Rectal smooth muscle tissue (tissue), 1 donor: ENCODE data around the gene DLG2.

Experiments used
- H3K27ac ChIP-seq: one replicate; pipeline ENCODE4 v1.7.0; 2013; ENCODE audit warnings: low read depth, low read length, inconsistent platforms
- H3K27me3 ChIP-seq: one replicate; pipeline ENCODE4 v1.7.0; 2013; ENCODE audit warnings: low read length; ENCODE audit not compliant: control insufficient read depth, insufficient read depth
- H3K36me3 ChIP-seq: one replicate; pipeline ENCODE4 v1.7.0; 2013; ENCODE audit warnings: low read length; ENCODE audit not compliant: control insufficient read depth, insufficient read depth
- H3K4me1 ChIP-seq: one replicate; pipeline ENCODE4 v1.7.0; 2013; ENCODE audit warnings: low read length; ENCODE audit not compliant: control insufficient read depth, insufficient read depth
- H3K4me3 ChIP-seq: one replicate; pipeline ENCODE4 v1.7.0; 2013; ENCODE audit warnings: low read length
- H3K9ac ChIP-seq: one replicate; pipeline ENCODE4 v1.7.0; 2013; ENCODE audit warnings: low read length

The DLG2 gene

DNA sequence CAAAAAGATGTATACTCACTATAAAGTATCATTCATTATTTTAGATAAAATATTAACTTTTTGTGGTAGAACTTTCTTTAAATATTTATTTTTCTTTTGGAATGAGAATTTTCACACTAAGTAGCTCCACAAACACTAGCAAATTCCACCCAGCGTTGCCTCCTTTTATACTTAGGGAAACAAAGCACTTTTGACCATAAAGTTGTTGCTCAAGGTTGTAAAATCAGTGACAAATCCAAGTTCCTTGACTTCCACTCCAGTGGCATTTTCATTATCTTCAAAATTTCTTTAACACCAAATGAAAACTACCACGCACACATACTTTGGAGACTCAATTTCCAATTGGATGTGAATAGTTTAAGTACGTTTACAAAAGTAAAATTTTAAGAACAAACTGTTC lies 431.2 kb downstream of the DLG2 start:
- H3K36me3 ChIP-seq = no peaks in the 10 kb centered on the region
- H3K4me1 ChIP-seq = no peaks in the 10 kb centered on the region
- no peak overlapping the region for H3K4me3 ChIP-seq
- H3K9ac ChIP-seq = no peak overlapping the region
- H3K27ac ChIP-seq = no peak overlapping the region
- H3K27me3 ChIP-seq = no peaks in the 10 kb centered on the region

DNA sequence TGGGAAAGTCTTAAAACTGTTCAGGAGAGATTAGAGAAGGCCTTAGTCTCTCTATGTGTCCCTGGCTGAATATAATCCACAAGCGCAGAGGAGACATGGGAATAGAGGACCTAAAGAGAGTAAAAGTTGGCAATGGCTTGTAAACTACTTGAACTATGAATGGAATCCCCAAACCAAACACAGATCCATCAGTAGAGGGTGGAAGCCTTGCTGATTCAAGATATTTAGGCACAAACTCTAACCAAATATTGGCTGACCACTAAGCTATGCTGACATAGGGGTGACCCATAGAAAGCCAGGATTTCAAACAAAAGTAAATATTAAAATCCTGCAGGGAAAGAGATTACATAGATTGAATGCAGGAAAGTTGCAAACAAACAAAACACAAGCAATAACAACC lies 439.2 kb downstream of the DLG2 start:
- H3K27me3 ChIP-seq = no peaks in the 10 kb centered on the region
- no peak overlapping the region for H3K9ac ChIP-seq
- H3K27ac ChIP-seq = no peak overlapping the region
- H3K4me1 ChIP-seq = no peaks in the 10 kb centered on the region
- no peaks in the 10 kb centered on the region for H3K36me3 ChIP-seq
- H3K4me3 ChIP-seq = no peak overlapping the region

- Histone ChIP-seq H3K4me3 (no peak overlapping the region), H3K27ac (no peak overlapping the region), H3K27me3 (no peaks in the 10 kb centered on the region), H3K9ac (no peak overlapping the region), H3K4me1 (no peaks in the 10 kb centered on the region), H3K36me3 (no peaks in the 10 kb centered on the region)
Observed at GRCh38 chr11:85184721-85185120, 442.4 kb downstream of the DLG2 start.

GRCh38 chr11:85182441-85183387 lies 444.4 kb downstream of the DLG2 start:
- no peak overlapping the region for H3K27ac ChIP-seq
- H3K4me1 ChIP-seq = no peaks in the 10 kb centered on the region
- no peak overlapping the region for H3K4me3 ChIP-seq
- no peak overlapping the region for H3K9ac ChIP-seq
- H3K27me3 ChIP-seq = no peaks in the 10 kb centered on the region
- no peaks in the 10 kb centered on the region for H3K36me3 ChIP-seq

GRCh38 chr11:85180528-85180927 lies 446.6 kb downstream of the DLG2 start:
- Histone ChIP-seq H3K36me3 (no peaks in the 10 kb centered on the region), H3K27me3 (no peaks in the 10 kb centered on the region), H3K4me3 (no peak overlapping the region), H3K27ac (no peak overlapping the region), H3K9ac (no peak overlapping the region), H3K4me1 (no peaks in the 10 kb centered on the region)

DNA sequence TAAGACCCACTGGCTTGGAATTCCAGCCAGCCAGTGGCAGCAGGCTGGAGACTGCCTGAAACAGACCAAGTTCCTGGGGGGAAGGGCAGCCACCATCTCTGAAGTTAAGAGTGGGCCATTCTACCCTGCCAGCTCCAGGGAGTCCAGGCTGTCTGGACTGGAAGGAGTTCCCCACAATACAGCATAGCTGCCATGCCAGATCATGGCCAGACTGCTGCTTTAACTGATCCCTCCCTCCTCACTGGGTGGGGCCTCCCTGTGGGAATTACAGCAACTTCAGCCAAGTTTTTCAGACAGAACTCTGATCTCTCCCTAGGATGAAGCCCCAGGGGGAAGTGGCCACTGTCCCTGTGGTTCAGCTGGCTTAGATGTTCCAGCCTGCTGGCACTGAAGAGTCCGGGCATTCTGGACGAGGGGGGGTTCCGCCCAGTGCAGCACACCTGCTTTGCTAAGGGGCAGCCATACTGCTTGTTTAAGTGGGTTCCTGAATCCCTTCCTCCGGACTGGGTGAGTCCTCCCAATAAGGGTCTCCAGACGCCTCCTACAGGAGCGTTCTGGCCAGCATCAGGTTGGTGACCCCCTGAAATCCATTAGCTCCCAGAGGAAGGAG lies 455.4 kb downstream of the DLG2 start:
- Histone ChIP-seq H3K4me1 (no peaks in the 10 kb centered on the region), H3K4me3 (no peak overlapping the region), H3K9ac (no peak overlapping the region), H3K36me3 (no peaks in the 10 kb centered on the region), H3K27ac (no peak overlapping the region), H3K27me3 (no peaks in the 10 kb centered on the region)

DNA sequence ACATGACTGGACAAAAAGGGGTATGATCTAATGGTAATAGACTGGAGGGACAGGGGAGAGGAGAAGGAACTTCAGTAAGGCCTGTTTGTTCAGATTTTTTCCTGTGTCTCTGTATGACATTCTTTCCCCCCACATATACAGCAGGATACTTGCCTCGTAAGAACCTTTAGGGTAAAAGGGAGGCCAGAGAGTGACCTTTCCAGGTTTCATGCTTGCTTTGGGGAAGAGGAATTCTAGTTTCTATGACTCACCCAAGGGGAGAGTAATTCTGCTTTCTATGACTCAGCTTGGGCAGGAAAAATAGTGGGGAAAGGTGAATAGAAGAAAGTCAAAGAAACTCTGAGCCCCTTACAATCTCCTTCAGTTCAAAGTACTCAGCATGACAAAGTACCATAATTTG lies 457.0 kb downstream of the DLG2 start:
- no peak overlapping the region for H3K9ac ChIP-seq
- H3K4me3 ChIP-seq = no peak overlapping the region
- no peaks in the 10 kb centered on the region for H3K27me3 ChIP-seq
- H3K36me3 ChIP-seq = no peaks in the 10 kb centered on the region
- no peaks in the 10 kb centered on the region for H3K4me1 ChIP-seq
- no peak overlapping the region for H3K27ac ChIP-seq

- no peak overlapping the region for H3K27ac ChIP-seq
- no peaks in the 10 kb centered on the region for H3K4me1 ChIP-seq
Observed at GRCh38 chr11:85167471-85167870, 459.7 kb downstream of the DLG2 start.

DNA sequence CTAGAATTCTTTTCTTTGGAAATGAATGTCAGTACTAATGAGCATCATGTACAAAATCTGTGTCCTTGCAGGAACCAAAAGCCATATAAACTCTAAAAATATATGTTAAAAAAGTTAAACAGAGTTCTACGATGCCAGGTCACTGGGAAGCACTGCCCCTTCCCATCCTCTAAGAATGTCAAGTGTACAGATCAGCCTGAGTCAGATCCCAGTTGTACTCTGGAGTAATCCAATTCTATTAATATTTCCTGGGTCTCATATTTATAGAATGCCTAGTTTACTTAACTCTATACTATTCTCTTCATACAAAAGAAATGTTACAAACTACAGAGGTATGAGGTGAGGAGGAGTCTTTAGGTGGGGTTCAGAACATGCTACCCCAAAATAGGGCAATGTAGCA lies 460.1 kb downstream of the DLG2 start:
- H3K27ac ChIP-seq = no peak overlapping the region
- no peak overlapping the region for H3K4me3 ChIP-seq
- no peaks in the 10 kb centered on the region for H3K27me3 ChIP-seq
- no peaks in the 10 kb centered on the region for H3K4me1 ChIP-seq
- no peak overlapping the region for H3K9ac ChIP-seq
- H3K36me3 ChIP-seq = no peaks in the 10 kb centered on the region

More at GRCh38 chr11:85167471-85167870, 459.7 kb downstream of the DLG2 start:
- Histone ChIP-seq H3K4me3 (no peak overlapping the region), H3K9ac (no peak overlapping the region), H3K36me3 (no peaks in the 10 kb centered on the region), H3K27me3 (no peaks in the 10 kb centered on the region)

DNA sequence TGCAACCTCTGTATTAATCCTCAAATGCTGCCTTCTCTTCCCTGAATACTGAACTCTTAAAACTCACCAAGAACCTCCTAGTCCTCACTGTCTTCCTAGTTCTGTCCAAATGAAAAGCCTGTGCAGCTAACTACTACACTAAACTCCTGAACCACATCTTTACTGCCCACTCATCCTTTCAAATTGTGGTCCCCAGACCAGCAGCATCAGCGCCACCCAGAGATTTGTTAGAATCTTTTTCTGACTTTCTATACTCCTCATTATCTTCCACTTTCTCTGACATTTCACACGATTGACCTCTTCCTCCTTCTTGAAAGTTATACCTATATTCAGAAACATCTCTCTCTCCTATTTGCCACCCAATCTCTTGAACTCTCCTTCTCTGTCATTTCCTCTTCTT lies 461.3 kb downstream of the DLG2 start:
- Histone ChIP-seq H3K9ac (no peak overlapping the region), H3K27ac (no peak overlapping the region), H3K4me1 (no peaks in the 10 kb centered on the region), H3K36me3 (no peaks in the 10 kb centered on the region), H3K27me3 (no peaks in the 10 kb centered on the region), H3K4me3 (no peak overlapping the region)

DNA sequence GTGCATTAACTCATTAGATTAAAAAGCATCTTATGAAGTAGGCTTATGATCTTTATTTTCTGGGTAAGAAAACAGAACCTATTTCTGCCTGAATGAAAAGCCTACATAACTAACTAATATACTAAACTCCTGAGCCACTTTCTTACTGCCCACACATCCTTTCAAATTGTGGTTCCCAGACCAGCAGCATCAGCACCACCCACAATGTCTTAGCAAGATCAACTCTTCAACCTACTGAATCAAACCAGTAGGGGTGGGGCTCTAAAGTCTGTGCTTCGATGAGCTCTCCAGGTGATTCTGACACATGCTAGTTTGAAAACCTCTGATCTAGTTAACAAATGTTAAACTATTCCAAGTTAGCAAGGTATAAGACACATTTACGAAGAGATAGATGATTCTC lies 462.4 kb downstream of the DLG2 start:
- no peak overlapping the region for H3K27ac ChIP-seq
- H3K4me1 ChIP-seq = no peaks in the 10 kb centered on the region
- H3K9ac ChIP-seq = no peak overlapping the region
- no peak overlapping the region for H3K4me3 ChIP-seq
- no peaks in the 10 kb centered on the region for H3K36me3 ChIP-seq
- H3K27me3 ChIP-seq = no peaks in the 10 kb centered on the region

- Histone ChIP-seq H3K27me3 (no peaks in the 10 kb centered on the region), H3K4me3 (no peak overlapping the region), H3K4me1 (no peaks in the 10 kb centered on the region), H3K27ac (no peak overlapping the region), H3K36me3 (no peaks in the 10 kb centered on the region), H3K9ac (no peak overlapping the region)
Observed at GRCh38 chr11:85154294-85154693, 472.9 kb downstream of the DLG2 start.

DNA sequence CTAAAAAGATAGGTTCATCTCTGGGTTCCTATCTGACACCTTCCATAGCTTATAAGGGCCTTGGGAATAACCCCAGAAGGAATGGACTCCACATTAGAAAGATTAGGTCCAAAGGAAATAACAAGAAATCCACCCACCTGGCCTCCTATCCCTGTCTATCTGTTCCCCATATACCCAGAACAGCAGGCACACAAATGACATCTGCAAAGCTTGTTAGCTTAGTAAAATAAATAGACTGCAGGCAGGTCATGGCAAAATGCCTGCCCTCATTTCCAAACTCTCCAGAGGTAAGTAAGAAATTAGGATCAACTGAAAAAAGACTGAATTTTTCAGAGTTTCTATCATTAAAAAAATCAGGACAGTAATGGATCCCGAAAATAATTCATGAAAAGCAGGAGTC lies 489.5 kb downstream of the DLG2 start:
- Histone ChIP-seq H3K27ac (no peak overlapping the region), H3K27me3 (no peaks in the 10 kb centered on the region), H3K9ac (no peak overlapping the region), H3K36me3 (no peaks in the 10 kb centered on the region), H3K4me3 (no peak overlapping the region), H3K4me1 (no peaks in the 10 kb centered on the region)
